Lower leg skin (tissue), 3 donors: ENCODE measurements around the gene ABCC4.

Source experiments
- CTCF ChIP-seq, 3 donors: fragments of 450-650 bp; IDR thresholded peaks; one replicate each; pipeline ENCODE4 v1.5.1; 2016; ENCODE audit warnings: antibody characterized with exemption in 3 of 3, mild to moderate bottlenecking in 3 of 3, moderate library complexity in 2 of 3
- POLR2A ChIP-seq, 2 donors: fragments of 450-650 bp; IDR thresholded peaks; one replicate each; pipeline ENCODE4 v1.6.1; 2016 to 2017; ENCODE audit warnings: antibody characterized with exemption in 2 of 2, mild to moderate bottlenecking in 1 of 2, moderate library complexity in 1 of 2

DNA sequence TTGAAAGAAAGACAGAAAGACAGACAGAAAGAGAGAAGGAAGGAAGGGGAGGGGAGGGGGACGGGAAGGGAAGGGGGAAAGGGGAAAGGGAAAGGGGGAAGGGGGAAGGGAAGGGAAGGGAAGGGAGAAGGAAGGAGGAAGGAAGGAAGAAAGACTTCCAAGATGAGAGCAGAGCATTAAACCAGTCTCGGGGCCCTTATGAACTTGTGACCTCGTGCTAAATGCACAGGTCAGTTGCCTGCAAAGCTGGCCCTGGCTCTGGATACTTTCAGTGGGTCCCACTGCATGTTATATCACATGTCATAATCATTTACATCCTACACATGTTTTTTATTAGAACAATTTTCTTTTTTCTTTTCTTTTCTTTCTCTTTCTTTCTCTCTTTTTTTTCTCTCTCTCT lies 24.2 kb upstream of the ABCC4 start:
- TF ChIP-seq CTCF (IDR thresholded peaks at IDR 0.05): no peak
- TF ChIP-seq POLR2A (IDR thresholded peaks at IDR 0.05): no peak
